Measurements from ENCODE around the gene EFNA5.

Gene EFNA5

DNA sequence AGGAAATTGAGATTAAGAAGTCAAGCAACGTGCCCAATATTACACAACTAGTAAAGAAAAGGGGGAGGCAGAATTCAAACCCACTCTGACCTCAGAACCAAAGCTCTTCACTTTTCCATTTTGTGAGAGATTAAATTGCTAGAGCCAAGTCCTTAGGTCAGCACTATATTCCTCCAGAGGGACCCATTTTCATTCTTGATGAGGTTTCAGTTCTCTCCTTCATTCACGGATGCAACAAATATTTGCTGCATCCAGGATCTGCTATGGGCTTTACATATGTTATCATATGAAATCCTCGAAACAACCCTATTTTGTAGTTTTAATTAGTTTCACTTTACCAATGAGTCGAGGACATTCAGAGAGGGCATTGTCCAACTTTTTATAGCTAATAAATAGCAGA, 239.2 kb downstream of the EFNA5 start:
- Histone ChIP-seq H3K9me3 (ENCODE audit: low read length) (no peaks in the 10 kb centered on the region), H3K4me1 (ENCODE audit: insufficient read depth, low read length, severe bottlenecking) (peaks cover 72% of the 10 kb centered on the region), H3K27ac (ENCODE audit: low read depth, low read length, poor library complexity, severe bottlenecking) (peak overlapping the region; percentile 40), H3F3A (ENCODE audit: insufficient read depth, low read length) (no peaks in the 10 kb centered on the region), H3K27me3 (ENCODE audit: insufficient read depth, low read length) (no peaks in the 10 kb centered on the region), H3K9me2 (ENCODE audit: low read depth, low read length) (no peaks in the 10 kb centered on the region), H3K4me2 (ENCODE audit: low read length) (peak overlapping the region; percentile 42; the same call in 1 of the 2 replicates), H4K20me1 (ENCODE audit: insufficient read depth, low read length) (no peaks in the 10 kb centered on the region), H3K9ac (ENCODE audit: low read length) (no peak overlapping the region), H3K36me3 (ENCODE audit: insufficient read depth, low read length) (no peaks in the 10 kb centered on the region), H3K4me3 (ENCODE audit: low read depth, low read length, poor library complexity, severe bottlenecking) (no peak overlapping the region), H2AFZ (ENCODE audit: low read length) (no peak overlapping the region), H3K79me2 (ENCODE audit: insufficient read depth, low read length) (no peaks in the 10 kb centered on the region)
- TF ChIP-seq, protein P1, sequence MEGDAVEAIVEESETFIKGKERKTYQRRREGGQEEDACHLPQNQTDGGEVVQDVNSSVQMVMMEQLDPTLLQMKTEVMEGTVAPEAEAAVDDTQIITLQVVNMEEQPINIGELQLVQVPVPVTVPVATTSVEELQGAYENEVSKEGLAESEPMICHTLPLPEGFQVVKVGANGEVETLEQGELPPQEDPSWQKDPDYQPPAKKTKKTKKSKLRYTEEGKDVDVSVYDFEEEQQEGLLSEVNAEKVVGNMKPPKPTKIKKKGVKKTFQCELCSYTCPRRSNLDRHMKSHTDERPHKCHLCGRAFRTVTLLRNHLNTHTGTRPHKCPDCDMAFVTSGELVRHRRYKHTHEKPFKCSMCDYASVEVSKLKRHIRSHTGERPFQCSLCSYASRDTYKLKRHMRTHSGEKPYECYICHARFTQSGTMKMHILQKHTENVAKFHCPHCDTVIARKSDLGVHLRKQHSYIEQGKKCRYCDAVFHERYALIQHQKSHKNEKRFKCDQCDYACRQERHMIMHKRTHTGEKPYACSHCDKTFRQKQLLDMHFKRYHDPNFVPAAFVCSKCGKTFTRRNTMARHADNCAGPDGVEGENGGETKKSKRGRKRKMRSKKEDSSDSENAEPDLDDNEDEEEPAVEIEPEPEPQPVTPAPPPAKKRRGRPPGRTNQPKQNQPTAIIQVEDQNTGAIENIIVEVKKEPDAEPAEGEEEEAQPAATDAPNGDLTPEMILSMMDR (IDR thresholded peaks at IDR 0.05; ENCODE audit: low read length) = no peak
- TF ChIP-seq EZH2 (IDR thresholded peaks at IDR 0.05; ENCODE audit: borderline replicate concordance, low read length) = no peak

DNA sequence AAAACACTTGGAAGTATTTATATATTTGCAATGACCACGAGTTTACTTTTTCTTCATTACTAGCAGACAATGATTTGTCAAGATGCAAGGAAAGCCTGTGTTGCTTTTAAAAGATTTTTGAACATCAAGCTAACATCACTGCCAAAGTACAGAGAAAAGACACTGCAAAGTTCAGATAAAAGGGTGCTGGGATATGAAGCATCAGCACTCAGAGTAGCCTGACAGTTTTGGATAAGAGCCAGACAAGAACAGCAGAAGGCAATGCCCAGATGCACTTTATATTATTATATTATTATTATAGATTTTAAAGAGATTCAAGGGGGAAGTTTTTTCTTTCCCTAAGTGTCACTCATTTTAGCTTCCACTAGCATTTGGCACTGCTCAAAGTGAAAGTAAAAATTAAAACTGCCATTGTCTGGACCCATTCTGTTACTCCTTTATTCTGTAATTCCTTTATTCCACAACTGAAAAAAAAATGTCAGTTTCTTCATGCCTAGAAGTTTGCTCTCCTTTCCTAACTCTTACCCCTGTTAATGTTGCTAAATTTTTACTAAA, 240.6 kb downstream of the EFNA5 start:
- Histone ChIP-seq H2AFZ (ENCODE audit: low read length) (no peak overlapping the region; the same call in 1 of the 2 replicates), H3K4me1 (ENCODE audit: insufficient read depth, low read length, severe bottlenecking) (peaks cover 68% of the 10 kb centered on the region), H3K36me3 (ENCODE audit: insufficient read depth, low read length) (no peaks in the 10 kb centered on the region), H3F3A (ENCODE audit: insufficient read depth, low read length) (no peaks in the 10 kb centered on the region), H3K27ac (ENCODE audit: low read depth, low read length, poor library complexity, severe bottlenecking) (peak overlapping the region; percentile 49), H4K20me1 (ENCODE audit: insufficient read depth, low read length) (no peaks in the 10 kb centered on the region), H3K9ac (ENCODE audit: low read length) (peak overlapping the region; percentile 24; the same call in 1 of the 2 replicates), H3K9me3 (ENCODE audit: low read length) (no peaks in the 10 kb centered on the region), H3K4me2 (ENCODE audit: low read length) (peak overlapping the region; percentile 49), H3K4me3 (ENCODE audit: low read depth, low read length, poor library complexity, severe bottlenecking) (no peak overlapping the region), H3K9me2 (ENCODE audit: low read depth, low read length) (no peaks in the 10 kb centered on the region), H3K79me2 (ENCODE audit: insufficient read depth, low read length) (no peaks in the 10 kb centered on the region), H3K27me3 (ENCODE audit: insufficient read depth, low read length) (no peaks in the 10 kb centered on the region)
- TF ChIP-seq, protein P1 (IDR thresholded peaks at IDR 0.05; ENCODE audit: low read length) = no peak
- TF ChIP-seq EZH2 (IDR thresholded peaks at IDR 0.05; ENCODE audit: borderline replicate concordance, low read length) = no peak

DNA sequence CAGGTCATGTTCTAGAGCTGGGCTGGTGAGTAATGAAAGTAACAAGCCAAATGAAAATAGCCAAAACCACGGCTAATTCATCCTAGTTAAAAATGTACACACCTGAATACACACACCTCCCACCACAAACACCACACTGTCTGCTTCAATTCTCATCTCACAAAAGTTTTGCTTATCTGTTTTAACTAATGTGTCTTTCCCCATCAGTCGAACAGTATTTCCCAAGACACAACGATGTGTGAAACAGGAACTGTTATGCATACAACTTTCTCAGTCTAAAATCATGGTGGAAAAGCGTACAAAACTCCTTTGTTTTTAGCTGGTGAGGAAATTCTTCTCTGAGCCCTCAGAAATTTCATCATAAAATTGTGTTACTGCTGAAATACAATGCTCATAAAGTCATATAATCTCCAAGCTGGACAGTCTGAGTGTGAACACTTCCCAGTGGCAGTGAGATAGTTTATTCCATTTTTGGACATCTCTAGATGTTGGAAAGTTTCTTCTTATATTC, 242.4 kb downstream of the EFNA5 start:
- Histone ChIP-seq H3K9ac (ENCODE audit: low read length) (peak overlapping the region; percentile 1; the same call in 1 of the 2 replicates), H3K4me1 (ENCODE audit: insufficient read depth, low read length, severe bottlenecking) (peaks cover 60% of the 10 kb centered on the region), H2AFZ (ENCODE audit: low read length) (peak overlapping the region; percentile 73; the same call in 1 of the 2 replicates), H3K9me3 (ENCODE audit: low read length) (no peaks in the 10 kb centered on the region), H3K4me3 (ENCODE audit: low read depth, low read length, poor library complexity, severe bottlenecking) (peak overlapping the region; percentile 21), H3K9me2 (ENCODE audit: low read depth, low read length) (no peaks in the 10 kb centered on the region), H3F3A (ENCODE audit: insufficient read depth, low read length) (no peaks in the 10 kb centered on the region), H3K79me2 (ENCODE audit: insufficient read depth, low read length) (no peaks in the 10 kb centered on the region), H3K27ac (ENCODE audit: low read depth, low read length, poor library complexity, severe bottlenecking) (peak overlapping the region; percentile 49), H3K27me3 (ENCODE audit: insufficient read depth, low read length) (no peaks in the 10 kb centered on the region), H3K36me3 (ENCODE audit: insufficient read depth, low read length) (no peaks in the 10 kb centered on the region), H4K20me1 (ENCODE audit: insufficient read depth, low read length) (no peaks in the 10 kb centered on the region), H3K4me2 (ENCODE audit: low read length) (peak overlapping the region; percentile 53)
- TF ChIP-seq, protein P1 (IDR thresholded peaks at IDR 0.05; ENCODE audit: low read length) = no peak
- TF ChIP-seq EZH2 (IDR thresholded peaks at IDR 0.05; ENCODE audit: borderline replicate concordance, low read length) = no peak

Measured in OCI-LY1 (cell line).